ENCODE measurements around the gene DNAJC6. TPM values are rescaled to one million over a fixed set of nuclear protein-coding genes. Genes with fewer than 3 reads are reported as not detected.

DNAJC6 gene
- polyA plus RNA-seq, 1 donor (not counting 4 experiments of a cell fraction or from before 2014, with no cell fraction given) = 7.7 TPM

DNA sequence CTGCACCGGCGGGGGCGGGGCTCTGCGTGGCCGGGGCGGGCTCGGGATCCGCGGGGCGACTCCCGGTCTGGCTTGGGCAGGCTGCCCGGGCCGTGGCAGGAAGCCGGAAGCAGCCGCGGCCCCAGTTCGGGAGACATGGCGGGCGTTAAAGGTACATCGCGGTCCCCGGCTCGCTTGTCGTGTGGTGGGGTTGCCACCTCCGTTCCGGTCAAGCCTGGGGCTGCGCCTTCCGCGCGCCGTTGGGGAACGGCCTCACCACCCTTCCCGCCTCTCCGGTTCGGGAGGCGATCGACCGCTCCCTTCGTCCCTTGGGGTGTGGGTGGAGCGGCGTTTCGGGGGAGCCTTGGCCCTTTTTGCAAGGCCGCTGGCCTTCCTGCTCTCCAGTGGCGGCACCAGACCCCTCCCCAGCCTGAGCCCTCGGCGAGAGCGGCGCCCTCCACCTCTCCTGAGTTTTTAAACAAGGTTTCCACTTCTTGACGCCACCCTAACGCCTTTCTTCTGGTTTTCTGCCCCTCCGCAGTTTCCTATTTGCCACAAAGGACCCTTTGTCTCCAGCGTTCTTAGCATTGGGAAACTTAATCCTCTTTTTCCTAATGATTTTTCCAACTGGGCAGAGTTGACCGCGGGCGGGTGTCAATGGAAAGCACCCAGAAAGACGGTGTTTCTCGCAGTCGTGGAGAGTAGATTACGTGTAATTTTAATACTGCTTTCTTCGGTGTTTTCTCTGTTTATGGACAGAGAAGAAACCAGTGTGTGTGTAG, 111.4 kb downstream of the DNAJC6 start, which contains the start of the genes LEPR and LEPROT:
Gene LEPR, plus strand, starts transcription at position 79 of the 761 bp plus-strand sequence. CDS start 144,898 bp downstream, outside the sequence.
Gene LEPROT, plus strand, starts transcription at position 79 of the 761 bp plus-strand sequence. Its CDS starts 57 bp downstream, at position 136.
- H3K36me3 ChIP-seq (ENCODE audit: control insufficient read depth in 2 of 2, extremely low read depth in 1 of 2, insufficient read depth in 2 of 2, low read length in 2 of 2) = no peaks in the 10 kb centered on the region
- H3K9me1 ChIP-seq (ENCODE audit: control insufficient read depth, extremely low read depth, insufficient read depth, low read length) = no peaks in the 10 kb centered on the region
- H3K4me2 ChIP-seq (ENCODE audit: control insufficient read depth, extremely low read depth, insufficient read depth, low read depth, low read length) = peak within 1 kb of the TSS; percentile 89
- no peaks in the 10 kb centered on the region for H3K9me3 ChIP-seq (ENCODE audit: control insufficient read depth, low read depth, low read length)
- peak within 1 kb of the TSS; percentile 96 for H3K27ac ChIP-seq (ENCODE audit: control insufficient read depth, insufficient read depth, low read length)
- H2AFZ ChIP-seq (ENCODE audit: control insufficient read depth, low read length) = peak within 1 kb of the TSS; percentile 64
- no peak for FAIRE-seq
- H4K20me1 ChIP-seq (ENCODE audit: control insufficient read depth, extremely low read depth, insufficient read depth, low read length) = no peaks in the 10 kb centered on the region
- no peaks in the 10 kb centered on the region for H3K27me3 ChIP-seq (ENCODE audit: control insufficient read depth, extremely low read depth, insufficient read depth, low read length)
- H3K9ac ChIP-seq (ENCODE audit: control insufficient read depth, extremely low read depth, insufficient read depth, low read length) = peak within 1 kb of the TSS; percentile 97
- dilution Hi-C loops (cut with MboI; ENCODE audit: extremely low pct_ligation_motif_present, low sequenced_read_pairs) = no loop called here
- H3K79me2 ChIP-seq (ENCODE audit: control insufficient read depth, insufficient read depth, low read length) = peaks cover 34% of the 10 kb centered on the region
- peaks cover 70% of the 10 kb centered on the region for H3K4me1 ChIP-seq (ENCODE audit: control insufficient read depth, extremely low read depth, insufficient read depth, low read length)
- peak within 1 kb of the TSS; percentile 87 to 89 (median 87) for H3K4me3 ChIP-seq (ENCODE audit: control insufficient read depth in 2 of 3, extremely low read depth in 1 of 3, insufficient read depth in 2 of 3, low read depth in 1 of 3, low read length in 3 of 3)
- TF ChIP-seq, protein P1, sequence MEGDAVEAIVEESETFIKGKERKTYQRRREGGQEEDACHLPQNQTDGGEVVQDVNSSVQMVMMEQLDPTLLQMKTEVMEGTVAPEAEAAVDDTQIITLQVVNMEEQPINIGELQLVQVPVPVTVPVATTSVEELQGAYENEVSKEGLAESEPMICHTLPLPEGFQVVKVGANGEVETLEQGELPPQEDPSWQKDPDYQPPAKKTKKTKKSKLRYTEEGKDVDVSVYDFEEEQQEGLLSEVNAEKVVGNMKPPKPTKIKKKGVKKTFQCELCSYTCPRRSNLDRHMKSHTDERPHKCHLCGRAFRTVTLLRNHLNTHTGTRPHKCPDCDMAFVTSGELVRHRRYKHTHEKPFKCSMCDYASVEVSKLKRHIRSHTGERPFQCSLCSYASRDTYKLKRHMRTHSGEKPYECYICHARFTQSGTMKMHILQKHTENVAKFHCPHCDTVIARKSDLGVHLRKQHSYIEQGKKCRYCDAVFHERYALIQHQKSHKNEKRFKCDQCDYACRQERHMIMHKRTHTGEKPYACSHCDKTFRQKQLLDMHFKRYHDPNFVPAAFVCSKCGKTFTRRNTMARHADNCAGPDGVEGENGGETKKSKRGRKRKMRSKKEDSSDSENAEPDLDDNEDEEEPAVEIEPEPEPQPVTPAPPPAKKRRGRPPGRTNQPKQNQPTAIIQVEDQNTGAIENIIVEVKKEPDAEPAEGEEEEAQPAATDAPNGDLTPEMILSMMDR (optimal IDR thresholded peaks at IDR 0.05 in 1 of 3, IDR thresholded peaks at IDR 0.05 in 1 of 3, conservative IDR thresholded peaks at IDR 0.05 in 1 of 3; ENCODE audit: extremely low read depth in 1 of 3, insufficient read depth in 2 of 3, low read length in 3 of 3) = no peak
- no peak for TF ChIP-seq EZH2 (IDR thresholded peaks at IDR 0.05; ENCODE audit: low read length)
- DNase-seq (ENCODE audit: low read depth, low spot score) = no peak

DNA sequence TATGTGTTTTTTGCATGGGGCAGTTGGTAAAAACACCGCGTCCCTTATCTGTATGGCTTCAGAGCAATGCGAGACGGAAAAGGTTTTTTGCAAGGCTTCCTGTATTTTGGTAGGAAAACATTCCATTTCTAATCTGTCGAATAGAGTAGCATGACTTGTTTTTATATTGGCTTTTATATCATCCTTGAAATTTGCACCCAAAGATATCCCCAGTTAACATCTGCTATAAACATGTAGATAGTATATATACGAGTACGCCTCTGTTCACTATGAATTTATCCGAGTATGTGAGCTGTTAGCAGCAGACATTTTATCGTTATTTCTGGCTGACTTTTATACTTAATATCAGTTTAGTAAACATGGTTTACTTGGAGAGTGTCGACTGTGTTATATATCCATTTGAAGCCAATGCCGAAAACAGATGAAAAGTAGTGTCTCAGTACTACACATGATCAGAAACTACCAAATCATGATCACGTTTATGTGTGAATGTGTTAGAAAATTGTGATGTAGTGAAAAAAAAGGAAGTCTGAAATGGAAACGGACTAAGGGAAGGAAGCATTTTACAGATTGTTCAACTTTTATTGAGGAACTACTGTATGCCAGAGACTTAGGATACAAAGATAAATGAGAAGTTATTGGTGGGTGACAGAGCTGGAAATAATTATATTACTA, 112.1 kb downstream of the DNAJC6 start:
- peak overlapping the region; percentile 97 for H3K9ac ChIP-seq (ENCODE audit: control insufficient read depth, extremely low read depth, insufficient read depth, low read length)
- no peaks in the 10 kb centered on the region for H3K9me3 ChIP-seq (ENCODE audit: control insufficient read depth, low read depth, low read length)
- H4K20me1 ChIP-seq (ENCODE audit: control insufficient read depth, extremely low read depth, insufficient read depth, low read length) = no peaks in the 10 kb centered on the region
- FAIRE-seq (no peak), DNase-seq (ENCODE audit: low read depth, low spot score) (no peak)
- peaks cover 78% of the 10 kb centered on the region for H3K4me1 ChIP-seq (ENCODE audit: control insufficient read depth, extremely low read depth, insufficient read depth, low read length)
- no peaks in the 10 kb centered on the region for H3K9me1 ChIP-seq (ENCODE audit: control insufficient read depth, extremely low read depth, insufficient read depth, low read length)
- no peaks in the 10 kb centered on the region for H3K27me3 ChIP-seq (ENCODE audit: control insufficient read depth, extremely low read depth, insufficient read depth, low read length)
- H3K4me3 ChIP-seq (ENCODE audit: control insufficient read depth in 2 of 3, extremely low read depth in 1 of 3, insufficient read depth in 2 of 3, low read depth in 1 of 3, low read length in 3 of 3) = peak overlapping the region; percentile 87 to 89 (median 87)
- dilution Hi-C loops (cut with MboI; ENCODE audit: extremely low pct_ligation_motif_present, low sequenced_read_pairs) = no loop called here
- TF ChIP-seq EZH2 (IDR thresholded peaks at IDR 0.05; ENCODE audit: low read length) = no peak
- TF ChIP-seq, protein P1 (optimal IDR thresholded peaks at IDR 0.05 in 1 of 3, IDR thresholded peaks at IDR 0.05 in 1 of 3, conservative IDR thresholded peaks at IDR 0.05 in 1 of 3; ENCODE audit: extremely low read depth in 1 of 3, insufficient read depth in 2 of 3, low read length in 3 of 3) = no peak
- peaks cover 36% of the 10 kb centered on the region for H3K79me2 ChIP-seq (ENCODE audit: control insufficient read depth, insufficient read depth, low read length)
- H3K27ac ChIP-seq (ENCODE audit: control insufficient read depth, insufficient read depth, low read length) = peak overlapping the region; percentile 96
- peak overlapping the region; percentile 28 for H2AFZ ChIP-seq (ENCODE audit: control insufficient read depth, low read length)
- peak overlapping the region; percentile 85 for H3K4me2 ChIP-seq (ENCODE audit: control insufficient read depth, extremely low read depth, insufficient read depth, low read depth, low read length)
- H3K36me3 ChIP-seq (ENCODE audit: control insufficient read depth in 2 of 2, extremely low read depth in 1 of 2, insufficient read depth in 2 of 2, low read length in 2 of 2) = peaks cover 1 to 4% of the 10 kb centered on the region in 2 experiments

Data from keratinocyte (primary cell).